Stimulated activated CD4-positive, alpha-beta T cell treated with anti-CD3 and anti-CD28 coated beads, Interleukin-15, amount 100 ng/mL, for 1 hour (primary cell): ENCODE measurements around the gene STX18.

ENCODE experiments used
- DNase-seq, 2 donors: peaks; one replicate each; pipeline ENCODE4 v3.0.0-alpha.2; 2020; ENCODE audit warnings: low read depth in 1 of 2, low spot score in 1 of 2

The STX18 gene

DNA sequence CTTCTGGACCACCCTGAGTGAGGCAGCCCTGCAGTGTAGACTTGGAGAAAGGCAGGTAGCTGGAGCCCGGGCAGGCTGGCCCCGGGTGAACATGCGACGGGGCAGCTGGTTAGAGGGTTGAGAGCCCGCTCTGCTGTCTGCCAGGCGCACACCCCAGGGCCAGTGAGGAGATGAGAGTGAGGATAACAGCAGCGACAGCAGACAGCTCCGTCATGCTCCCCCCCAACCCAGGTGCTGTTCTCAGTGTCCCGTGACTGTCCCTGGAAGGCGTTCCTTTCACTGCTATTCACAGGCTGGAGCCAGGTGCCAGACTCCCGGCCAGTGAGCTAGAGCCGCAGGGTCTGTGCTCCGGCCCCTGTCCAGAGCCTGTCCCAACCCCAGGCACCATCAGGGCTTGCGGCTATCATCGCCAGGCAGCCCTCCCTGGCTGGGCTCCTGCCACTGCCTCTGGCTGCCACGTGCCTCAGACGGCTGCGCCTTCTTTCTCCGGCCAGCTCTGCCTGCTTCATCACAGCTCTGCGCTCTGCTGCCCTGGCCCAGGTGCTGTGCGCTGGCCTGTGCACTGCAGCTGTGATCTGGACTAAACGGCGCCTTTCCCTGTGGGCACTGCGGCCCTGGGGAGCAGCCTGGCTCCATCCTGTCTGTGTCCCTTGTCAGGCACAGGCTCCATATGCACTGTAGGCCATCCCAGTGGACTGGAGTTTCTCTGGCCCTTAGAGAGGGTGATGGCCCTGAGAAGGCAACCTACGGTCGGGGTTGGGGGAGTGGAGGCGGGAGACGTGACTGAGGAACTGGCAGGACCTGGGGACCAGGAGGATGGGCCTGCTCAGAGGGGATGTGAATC, 135.2 kb downstream of the STX18 start:
- DNase-seq = no peak

DNA sequence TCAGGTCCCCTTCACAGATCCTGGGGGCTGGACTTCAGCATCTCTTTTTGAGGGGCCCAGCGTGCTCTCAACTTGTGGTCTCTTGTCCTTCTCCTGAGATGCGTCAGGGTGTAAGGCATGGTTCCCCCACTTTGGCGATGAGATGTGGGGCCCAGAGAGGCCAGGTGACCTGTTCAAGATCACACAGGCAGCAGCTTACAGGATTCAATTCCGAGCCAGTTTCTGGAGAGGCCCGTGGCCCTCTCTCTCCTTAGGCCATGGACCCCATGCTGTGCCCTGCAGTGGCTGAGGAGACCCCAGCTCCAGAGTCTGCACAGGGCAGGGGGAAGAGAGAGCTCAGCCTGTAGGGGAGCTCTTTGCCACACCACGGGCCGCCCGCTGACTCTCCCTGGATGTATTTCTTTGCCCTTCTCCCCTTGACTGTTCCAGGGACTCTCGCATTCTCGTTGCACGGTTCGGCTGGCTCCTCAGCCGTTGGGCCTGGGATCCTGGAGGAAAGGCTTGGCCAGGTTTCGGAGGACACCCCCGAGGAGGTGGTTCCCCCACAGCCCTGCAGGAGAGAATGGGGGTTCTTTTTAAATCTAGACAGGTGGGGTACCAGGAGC, 136.4 kb downstream of the STX18 start:
- no peak for DNase-seq

DNA sequence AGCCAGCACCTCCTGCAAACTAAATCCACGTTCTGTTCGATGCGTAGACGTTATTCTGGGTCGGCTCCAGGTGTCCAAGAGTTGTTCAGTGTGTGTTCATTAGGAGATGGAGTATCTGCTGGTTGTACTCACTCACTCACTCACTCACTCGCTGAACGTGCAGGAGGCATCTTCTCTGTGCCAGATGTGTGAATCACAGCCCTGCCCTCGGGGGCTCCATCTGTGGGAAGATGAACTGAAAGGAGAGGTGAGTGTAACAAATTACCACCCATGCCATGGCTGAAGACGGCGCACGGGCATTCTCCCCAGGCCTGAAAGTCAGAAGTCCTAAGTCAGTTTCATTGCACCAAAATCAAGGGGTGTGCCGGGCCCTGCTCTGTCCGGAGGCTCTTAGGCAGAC, 138.9 kb downstream of the STX18 start:
- DNase-seq = no peak

DNA sequence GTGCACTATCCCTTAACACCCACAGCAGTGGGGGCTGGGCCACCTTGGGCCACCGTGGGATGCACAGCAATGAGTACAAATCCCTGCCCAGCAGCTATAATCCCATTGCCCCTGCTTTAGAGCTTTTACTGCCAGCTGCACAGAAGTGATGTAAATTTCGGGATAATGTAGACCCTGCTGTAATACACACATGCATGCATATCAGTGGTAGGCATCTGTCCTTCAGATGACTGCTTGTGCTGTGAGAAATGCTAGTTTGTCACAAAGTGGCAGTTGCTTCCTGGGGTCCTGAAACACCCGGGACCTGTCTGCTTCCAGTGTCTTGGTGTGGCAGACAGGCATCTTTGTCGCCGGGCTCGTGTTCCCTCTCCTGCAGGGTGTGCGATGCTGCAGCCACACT, 140.8 kb downstream of the STX18 start:
- no peak for DNase-seq

DNA sequence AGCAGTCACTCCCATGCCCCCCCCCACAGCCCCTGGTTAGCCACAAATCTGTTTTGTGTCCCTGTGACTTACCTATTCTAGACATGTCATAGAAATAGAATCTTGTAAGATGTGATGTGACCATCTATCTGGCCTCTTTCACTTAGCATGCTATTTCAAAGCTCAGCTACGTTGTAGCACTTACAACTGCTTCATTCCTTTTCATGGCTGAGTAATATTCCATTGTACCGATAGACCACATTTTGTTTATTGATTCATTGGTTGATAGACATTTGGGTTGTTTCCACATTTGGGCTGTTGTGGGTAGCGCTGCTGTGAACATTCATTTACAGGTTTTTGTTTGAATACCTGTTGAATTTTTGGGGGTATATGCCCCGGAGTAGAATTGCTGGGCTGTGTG, 143.4 kb downstream of the STX18 start:
- DNase-seq = no peak

DNA sequence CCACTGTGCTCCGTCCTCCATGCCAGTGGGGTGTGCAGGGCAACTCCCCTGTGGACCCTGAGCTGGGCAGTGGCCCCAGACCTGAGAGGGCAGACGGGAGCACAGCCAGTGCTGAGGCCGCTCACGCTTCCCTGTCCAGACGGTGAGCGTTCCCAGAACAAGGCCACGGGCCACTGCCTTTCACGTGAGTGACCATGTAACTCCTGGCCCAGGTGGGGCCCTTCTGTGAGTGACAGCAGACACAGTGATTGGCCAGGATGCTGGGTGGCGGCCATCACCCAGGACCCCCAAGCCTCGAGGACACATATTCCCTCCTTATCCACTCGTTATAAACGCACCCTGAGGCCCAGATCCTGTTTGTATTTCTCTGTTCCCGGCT, 144.4 kb downstream of the STX18 start:
- no peak for DNase-seq

DNA sequence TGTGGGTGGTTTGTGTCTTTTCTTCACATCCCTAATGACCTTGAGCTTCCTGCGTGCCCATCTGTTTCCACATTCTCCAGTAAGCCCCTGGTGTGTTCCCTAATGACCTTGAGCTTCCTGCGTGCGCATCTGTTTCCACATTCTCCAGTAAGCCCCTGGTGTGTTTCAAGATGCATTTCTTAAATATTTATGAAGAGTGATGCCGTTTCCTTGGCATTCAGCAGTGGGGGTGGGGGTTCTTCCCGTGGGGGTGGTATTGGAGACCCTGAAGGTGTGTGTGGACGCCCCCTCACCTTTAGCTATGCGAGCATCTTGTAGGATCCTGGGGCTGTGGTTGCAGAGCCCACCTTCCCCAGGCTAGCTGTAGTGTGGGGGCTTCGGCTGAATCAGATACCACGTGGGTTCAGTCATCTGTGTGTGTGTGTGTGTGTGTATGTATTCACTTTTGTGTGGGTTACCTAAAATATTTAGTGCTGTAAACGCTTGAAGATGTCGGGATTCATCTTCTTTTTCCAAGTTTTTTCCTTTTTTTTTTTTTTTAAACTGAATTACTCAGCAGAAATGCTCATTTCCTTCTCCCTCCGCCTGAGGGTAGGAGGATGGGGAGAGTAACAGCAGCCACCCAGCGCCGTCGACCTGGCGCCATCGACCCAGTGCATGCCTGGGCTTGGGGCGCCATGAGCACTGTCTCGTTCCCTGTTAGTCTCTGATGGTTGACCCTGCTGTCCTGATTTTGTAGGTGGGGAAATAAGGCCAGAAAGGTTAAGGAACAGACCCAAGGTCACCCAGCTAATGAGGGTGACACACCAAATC, 145.0 kb downstream of the STX18 start:
- DNase-seq = no peak

DNA sequence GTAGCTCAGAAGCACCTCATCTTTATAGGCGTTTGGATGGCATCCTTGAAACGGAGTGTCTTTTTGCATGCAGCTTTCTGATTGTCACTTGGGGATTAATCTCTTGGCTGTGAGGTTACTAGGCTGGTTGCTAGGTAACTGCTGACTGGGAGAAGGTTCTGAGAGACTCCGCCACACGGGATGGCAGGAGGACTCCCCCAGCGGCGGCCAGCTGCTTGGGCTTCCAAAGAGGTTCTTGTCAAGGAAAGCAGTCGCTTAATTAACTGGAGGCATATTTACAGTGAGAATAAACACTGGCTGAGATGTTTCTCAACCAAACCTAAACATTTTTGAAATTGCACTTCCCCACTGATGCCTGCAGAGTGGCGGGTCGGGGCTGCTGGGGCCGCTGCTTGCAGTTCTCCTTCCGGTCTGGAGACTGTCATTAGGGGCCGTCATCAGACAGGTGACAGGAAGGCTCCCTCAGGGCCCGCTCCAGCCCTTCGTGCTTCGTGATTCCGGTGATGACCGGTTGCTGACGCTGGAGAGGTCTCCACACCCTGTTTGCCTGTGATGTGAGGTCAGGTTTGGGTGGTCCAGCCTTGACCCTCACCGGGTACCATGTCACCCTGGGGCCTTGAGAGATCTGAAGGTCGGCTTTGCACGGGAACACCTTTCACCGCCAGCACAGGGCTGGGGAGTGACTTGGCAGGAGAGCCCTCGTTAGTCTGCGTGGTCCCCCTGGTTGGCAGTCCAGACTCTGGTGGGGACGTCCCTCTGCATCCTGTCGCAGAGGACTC, 145.8 kb downstream of the STX18 start:
- no peak for DNase-seq

DNA sequence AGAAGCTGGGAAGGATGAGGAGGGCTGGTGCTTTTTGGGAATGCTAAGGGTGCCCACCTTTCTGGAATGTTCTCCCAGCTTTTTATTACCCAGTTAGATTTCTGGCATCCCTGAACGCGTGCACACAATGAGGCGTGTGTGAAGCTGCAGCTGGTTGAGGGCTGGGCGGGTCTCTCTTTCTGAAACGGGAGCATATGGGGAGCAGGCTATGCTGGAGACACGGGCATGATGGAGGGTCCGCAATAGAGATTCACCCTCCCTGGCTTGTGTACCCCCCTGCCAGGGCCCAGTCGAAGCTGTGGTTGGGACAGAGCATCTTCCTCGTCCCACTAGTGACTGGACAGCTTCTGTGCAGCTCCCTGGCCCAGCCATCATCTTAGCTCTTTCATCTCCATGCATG, 146.5 kb downstream of the STX18 start:
- no peak for DNase-seq

DNA sequence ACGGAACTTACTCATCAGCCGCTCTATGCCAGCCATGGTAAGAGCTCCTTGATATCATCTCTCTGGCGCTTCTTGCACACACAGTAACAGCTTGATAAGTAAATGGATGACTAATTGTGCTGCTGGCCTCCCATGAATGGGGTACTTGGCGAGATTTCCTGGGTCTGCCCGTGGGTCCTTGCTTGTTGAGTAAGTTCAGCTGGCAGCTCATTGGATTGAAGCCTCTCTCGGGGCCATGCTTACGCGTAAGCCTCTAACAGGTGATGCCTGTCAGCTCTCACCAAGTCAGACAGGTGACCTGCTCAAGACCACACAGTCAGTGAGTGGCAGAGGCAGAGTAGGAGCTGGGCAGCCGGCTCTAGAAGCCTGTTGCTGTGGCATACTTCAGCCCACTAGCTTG, 147.2 kb downstream of the STX18 start:
- DNase-seq = no peak

DNA sequence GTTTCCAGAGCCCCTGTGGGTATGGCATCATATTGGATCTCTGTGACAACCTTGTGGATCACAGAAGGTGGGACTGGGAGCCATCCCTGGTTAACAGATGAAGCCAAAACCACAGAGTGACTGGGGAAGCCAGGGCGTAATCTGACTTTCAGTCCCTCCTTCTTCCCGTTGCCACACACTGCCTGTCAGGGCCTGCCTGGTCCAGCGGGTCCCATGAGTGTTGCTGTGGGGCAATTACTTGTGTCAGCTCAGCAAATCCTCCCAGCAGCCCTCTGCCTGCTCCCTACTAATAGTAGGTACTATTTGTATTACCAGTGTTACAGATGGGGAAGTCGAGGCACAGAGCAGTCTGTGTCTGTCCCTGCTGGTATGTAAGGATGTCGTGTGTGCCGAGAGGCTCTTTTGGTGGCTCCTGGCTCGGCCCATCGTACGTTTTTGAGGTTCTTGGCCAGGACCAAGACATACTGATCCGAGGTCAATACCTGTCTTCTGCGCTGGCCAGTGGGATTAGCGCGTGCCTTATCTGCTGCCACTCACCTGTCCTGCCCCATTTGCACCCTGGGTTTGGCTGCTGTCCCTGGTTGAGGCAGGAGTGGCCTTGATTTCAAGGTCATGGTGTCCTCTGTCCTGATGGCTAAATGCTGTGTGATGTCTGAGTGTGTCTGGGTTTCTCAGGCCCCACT, 149.2 kb downstream of the STX18 start:
- DNase-seq = no peak

DNA sequence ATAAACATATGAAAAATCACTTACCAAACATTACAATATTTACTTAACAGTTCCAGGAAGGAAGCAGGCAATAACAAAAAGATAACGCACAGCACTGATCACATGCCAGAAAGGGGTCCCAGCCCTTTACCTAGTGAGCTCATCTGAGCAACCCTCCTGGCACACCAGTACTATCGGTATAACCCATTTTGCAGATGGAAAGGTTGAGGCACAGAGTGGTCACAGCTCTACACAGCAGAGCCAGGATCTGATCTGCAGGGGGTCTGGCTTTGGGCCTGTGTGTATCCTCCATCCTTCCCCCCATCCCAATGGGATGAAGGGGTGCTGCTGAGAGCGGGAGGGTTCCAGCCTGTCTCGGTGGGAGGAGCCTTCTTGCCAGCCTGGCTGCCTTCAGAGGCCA, 150.0 kb downstream of the STX18 start:
- DNase-seq = no peak

DNA sequence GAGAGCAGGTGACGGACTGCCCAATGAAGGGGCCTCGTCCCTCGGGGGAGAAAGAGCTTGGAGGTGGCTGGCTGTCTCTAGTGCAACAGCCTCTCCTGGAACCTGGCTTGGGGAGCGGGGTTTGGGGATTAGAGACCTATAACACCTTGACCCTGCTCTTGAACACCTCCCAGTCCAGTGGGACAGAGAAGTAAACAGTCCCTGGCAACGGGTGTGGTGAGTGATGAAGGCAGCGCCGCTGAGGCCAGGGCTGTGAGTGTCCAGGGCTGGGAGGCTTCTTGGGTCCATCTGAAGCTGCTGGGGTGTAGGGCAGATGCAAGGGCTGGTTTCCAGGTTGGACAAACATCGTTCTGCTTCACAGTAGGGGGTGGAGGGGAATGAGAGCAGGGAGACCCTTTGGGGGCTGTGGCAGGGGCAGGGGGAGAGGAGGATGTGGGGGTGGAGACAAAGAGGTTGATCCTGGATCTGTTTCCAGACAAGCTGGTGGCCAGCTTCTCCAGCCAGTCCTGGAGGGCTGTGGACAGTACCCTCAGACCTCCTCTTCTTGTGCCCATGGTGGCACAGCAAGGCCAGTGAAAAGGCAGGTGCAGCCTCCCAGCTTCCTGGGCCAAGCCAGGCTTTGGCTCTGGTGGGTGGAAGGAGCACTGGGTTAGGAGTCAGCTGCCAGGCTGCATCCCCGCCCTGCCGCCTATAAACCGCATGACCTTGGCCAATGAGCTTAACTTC, 151.2 kb downstream of the STX18 start:
- no peak for DNase-seq

DNA sequence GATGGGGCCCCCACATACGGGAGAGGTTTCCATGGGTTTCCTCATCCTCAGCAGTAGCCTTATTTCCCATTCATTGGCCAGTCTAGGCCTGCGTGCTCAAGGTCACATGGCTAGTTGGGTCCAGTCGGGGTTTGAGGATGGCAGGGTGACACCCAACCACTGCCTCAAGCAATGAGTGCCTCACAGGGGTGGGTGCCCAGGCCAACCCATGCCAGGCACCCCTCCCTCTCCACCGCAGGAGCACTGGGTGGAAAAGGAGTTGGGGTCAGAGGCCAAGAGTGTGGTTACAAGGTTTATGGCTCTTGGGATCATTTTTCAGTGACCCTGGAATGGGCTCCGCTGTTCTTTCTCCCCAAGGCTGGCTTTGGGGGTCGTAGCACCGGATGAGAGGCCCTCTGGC, 151.8 kb downstream of the STX18 start:
- no peak for DNase-seq

DNA sequence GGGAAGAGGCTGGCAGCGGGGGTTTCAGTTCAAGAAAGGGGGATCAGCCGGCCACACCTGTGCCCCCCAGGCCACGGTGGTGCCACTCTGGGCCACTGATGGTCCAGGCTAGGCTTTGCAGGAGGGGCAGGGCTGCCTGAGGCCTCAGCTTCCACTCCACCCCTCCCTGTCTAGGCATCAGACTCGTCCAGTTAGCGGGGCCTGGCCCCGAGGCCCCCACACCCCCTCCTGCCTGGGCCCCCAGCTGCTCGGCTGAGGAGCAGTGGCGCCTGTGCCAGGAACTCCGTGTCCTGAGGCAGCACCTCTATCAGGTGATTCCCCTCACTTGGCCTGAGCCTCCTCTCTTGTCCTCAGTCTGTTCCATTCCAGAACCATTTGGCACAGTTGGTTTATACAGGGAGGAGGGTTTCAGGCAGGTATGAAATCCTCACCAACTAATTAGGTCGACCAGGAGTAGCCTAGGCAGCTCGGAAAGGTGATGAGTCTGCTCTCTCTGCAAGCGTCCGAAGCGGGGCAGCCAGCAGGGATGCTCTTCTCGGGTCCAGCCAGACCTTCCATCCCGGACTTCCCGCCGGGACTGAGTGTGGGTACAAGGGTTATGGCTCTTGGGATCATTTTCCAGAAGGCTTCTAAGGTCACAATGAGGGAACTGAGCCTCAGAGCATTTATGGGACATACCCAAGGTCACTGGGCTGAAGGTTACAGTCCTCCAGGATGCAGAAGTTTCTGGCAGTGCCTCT, 152.8 kb downstream of the STX18 start:
- DNase-seq = no peak

DNA sequence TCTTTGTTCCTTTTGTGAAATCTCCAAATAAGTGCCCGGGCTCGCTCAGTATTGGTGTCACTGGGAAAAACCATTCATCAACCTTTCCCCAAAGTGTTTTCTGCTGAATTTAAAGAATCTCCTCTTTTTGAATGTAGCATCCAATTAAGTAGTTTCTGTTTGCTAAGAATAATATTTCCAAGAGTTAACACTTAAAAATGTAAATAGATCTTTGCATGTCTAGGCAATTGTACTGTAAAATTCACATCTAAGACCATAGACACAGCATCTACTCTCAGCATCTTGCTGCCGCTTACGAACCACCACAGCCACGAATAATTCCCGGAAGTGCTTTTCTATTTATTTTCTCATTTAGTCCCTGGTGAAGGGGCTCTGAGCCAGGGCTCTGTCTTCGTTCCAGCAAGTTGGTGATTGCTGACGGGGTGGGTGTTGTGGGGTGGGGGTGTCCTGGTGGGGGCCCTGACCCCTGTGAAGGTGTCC, 153.5 kb downstream of the STX18 start:
- DNase-seq = no peak

DNA sequence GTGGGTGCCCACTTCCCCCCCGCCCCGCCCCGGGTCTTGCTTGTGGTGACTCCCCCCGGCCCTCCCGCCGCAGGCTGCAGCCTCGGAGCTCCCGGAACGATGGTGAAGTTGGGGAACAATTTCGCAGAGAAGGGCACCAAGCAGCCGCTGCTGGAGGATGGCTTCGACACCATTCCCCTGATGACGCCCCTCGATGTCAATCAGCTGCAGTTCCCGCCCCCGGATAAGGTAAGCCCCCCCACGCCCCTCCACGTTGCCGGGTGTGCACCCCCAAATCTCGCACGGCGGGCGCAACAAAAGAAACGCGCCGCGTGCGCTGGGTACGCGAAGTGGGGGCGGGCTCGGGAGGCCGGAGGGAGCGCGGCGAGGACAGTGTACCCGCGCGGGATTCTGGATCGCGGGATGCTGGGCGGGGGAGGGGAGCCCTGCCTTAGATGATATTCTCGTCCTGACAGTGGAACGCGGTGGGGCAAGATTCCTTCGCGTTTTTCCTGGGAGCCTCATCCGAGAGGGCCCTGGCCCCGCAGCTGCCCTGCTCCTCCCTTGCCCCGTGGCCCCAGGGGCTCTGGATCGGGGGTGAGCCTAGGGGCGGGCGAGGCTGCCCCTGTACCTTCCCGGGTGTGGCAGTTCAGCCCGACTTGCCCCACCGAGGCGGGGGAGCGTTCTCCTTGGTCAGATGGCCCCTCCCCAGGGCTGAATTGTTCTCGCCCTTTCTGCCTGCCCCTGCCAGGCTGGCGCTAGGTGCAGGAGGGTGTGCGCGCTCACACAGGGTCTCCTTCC, 154.1 kb downstream of the STX18 start:
- no peak for DNase-seq

DNA sequence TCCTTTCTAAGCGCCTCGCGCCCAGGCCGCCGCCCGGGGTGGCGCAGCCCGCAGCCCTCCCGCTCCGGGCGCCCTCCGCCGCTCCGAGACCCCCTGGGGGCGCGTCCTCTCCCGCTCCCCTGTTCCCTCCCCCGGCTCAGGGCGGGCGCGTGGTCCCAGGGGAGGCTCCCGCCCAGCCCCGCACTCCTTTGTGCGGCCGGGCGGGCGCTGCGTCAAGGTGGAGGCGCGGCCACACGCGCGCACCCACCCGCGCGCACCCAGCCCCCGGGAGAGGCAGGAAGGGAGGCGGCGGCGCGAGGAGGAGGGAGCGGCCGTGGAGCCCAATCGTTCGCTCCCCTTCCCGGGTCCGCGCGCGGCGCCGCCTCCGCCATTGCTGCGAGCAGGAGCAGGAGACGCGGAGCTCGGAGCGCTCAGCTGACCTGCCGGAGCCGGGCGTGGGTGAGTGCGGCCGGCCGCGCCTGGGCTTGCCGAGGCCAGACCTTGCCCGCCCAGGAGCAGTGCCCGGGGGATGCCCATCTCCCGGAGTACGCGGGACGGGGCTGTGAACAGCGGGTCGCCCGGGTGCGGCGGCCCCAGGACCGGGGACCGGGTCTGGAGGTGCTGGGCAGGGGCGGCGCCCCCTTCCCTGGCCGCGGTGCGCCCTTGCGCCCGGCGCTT, 155.0 kb downstream of the STX18 start, which contains the start of gene NSG1:
TSS of gene NSG1 (plus strand) at position 367 of the 657 bp plus-strand sequence. CDS start 528 bp downstream, outside the sequence.
- peak in 1 of 2 donors; percentile 9 for DNase-seq
